Measurements from ENCODE around the gene CSGALNACT2. TPM values are rescaled to one million over a fixed set of nuclear protein-coding genes. Genes with fewer than 3 reads are reported as not detected.

CSGALNACT2 gene
- total RNA-seq, 3 donors from 2014 or later, result 21.6 to 35.5 (median 27.8) TPM

- Histone ChIP-seq H3K27ac (no peak overlapping the region), H3K9me3 (no peaks in the 10 kb centered on the region), H3K27me3 (no peaks in the 10 kb centered on the region), H3K4me1 (no peaks in the 10 kb centered on the region), H3K4me3 (no peak overlapping the region), H3K36me3 (no peaks in the 10 kb centered on the region)
- DNase-seq (ENCODE audit: low spot score in 2 of 2), result no peak
- no peak for TF ChIP-seq POLR2A (IDR thresholded peaks at IDR 0.05)
- intact Hi-C loops (cut with DNase I; ENCODE audit: low total_unique reads), result no loop called here
Observed at GRCh38 chr10:43199088-43199683, 60.9 kb downstream of the CSGALNACT2 start.

GRCh38 chr10:43199684-43200537 is 61.7 kb downstream of the CSGALNACT2 start:
- H3K9me3 ChIP-seq, result no peaks in the 10 kb centered on the region
- no peaks in the 10 kb centered on the region for H3K36me3 ChIP-seq
- H3K4me1 ChIP-seq, result no peaks in the 10 kb centered on the region
- no peaks in the 10 kb centered on the region for H3K27me3 ChIP-seq
- DNase-seq (ENCODE audit: low spot score in 2 of 2), result peak in 1 of 2 donors; percentile 13
- H3K4me3 ChIP-seq, result no peak overlapping the region
- no peak for TF ChIP-seq POLR2A (IDR thresholded peaks at IDR 0.05)
- intact Hi-C loops (cut with DNase I; ENCODE audit: low total_unique reads), result no loop called here
- H3K27ac ChIP-seq, result no peak overlapping the region

DNA sequence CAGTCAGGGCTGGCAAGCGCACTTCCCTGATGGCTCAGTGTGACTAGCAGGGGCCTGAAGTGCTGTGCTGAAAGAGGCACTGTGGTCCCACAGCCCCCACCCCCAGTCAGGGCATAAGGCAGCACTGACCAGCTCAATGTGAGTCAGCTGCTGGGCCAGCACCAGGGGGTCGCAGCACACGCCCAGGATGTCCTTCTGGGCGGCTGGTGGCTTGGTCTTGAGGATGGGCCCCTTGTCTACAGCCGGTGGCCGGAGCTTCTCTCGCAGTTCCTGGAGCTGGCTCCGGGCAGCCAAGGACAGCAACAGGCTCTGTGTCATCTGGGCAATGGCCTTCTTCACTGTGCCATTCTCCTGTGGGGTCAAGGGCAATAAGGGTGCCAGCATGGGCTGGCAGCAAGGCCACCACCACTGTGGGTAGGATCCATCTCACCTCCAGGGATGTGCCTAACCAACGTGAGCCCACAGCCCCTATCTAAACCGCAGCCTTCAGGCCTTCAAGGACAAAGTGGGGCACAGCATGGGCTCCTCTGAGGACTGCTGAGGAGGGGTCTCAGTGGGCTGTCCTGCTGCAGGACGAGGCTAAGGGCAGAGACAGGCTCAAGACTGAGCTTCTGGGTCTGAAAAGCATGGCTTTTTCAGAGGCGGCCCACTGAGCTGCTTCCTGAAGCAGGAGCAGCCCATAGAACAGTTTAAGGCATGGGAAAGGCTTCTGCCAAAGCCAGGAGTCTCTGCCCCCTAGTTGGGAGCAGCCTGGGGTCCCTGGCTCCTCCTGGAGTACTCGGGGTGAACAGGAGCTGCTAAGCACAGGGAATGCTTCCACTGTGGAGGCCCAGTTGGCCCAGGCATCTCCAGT is 62.5 kb downstream of the CSGALNACT2 start:
- intact Hi-C loops (cut with DNase I; ENCODE audit: low total_unique reads), result no loop called here
- Histone ChIP-seq H3K4me1 (no peaks in the 10 kb centered on the region), H3K27me3 (no peaks in the 10 kb centered on the region), H3K9me3 (no peaks in the 10 kb centered on the region), H3K4me3 (no peak overlapping the region), H3K27ac (no peak overlapping the region), H3K36me3 (no peaks in the 10 kb centered on the region)
- TF ChIP-seq POLR2AphosphoS5 (IDR thresholded peaks at IDR 0.05) (no peak), POLR2A (IDR thresholded peaks at IDR 0.05) (no peak)
- TF ChIP-seq, protein P1, sequence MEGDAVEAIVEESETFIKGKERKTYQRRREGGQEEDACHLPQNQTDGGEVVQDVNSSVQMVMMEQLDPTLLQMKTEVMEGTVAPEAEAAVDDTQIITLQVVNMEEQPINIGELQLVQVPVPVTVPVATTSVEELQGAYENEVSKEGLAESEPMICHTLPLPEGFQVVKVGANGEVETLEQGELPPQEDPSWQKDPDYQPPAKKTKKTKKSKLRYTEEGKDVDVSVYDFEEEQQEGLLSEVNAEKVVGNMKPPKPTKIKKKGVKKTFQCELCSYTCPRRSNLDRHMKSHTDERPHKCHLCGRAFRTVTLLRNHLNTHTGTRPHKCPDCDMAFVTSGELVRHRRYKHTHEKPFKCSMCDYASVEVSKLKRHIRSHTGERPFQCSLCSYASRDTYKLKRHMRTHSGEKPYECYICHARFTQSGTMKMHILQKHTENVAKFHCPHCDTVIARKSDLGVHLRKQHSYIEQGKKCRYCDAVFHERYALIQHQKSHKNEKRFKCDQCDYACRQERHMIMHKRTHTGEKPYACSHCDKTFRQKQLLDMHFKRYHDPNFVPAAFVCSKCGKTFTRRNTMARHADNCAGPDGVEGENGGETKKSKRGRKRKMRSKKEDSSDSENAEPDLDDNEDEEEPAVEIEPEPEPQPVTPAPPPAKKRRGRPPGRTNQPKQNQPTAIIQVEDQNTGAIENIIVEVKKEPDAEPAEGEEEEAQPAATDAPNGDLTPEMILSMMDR (IDR thresholded peaks at IDR 0.05), result no peak
- DNase-seq (ENCODE audit: low spot score in 2 of 2), result peak; percentile 13 to 47

- no peaks in the 10 kb centered on the region for H3K36me3 ChIP-seq
- DNase-seq (ENCODE audit: low spot score in 2 of 2), result peak; percentile 16 to 36
- no peak overlapping the region for H3K4me3 ChIP-seq
- H3K27me3 ChIP-seq, result no peaks in the 10 kb centered on the region
- H3K4me1 ChIP-seq, result no peaks in the 10 kb centered on the region
- H3K9me3 ChIP-seq, result no peaks in the 10 kb centered on the region
- H3K27ac ChIP-seq, result no peak overlapping the region
- TF ChIP-seq POLR2AphosphoS5 (IDR thresholded peaks at IDR 0.05) (no peak), POLR2A (IDR thresholded peaks at IDR 0.05) (no peak)
- TF ChIP-seq, protein P1 (IDR thresholded peaks at IDR 0.05), result no peak
- intact Hi-C loops (cut with DNase I; ENCODE audit: low total_unique reads), result no loop called here
Observed at GRCh38 chr10:43201545-43202131, 63.4 kb downstream of the CSGALNACT2 start.

- TF ChIP-seq POLR2AphosphoS5 (IDR thresholded peaks at IDR 0.05) (no peak), POLR2A (IDR thresholded peaks at IDR 0.05) (no peak)
- TF ChIP-seq, protein P1 (IDR thresholded peaks at IDR 0.05), result peak in 2 of 3 donors; percentile 19 to 24
- H3K27me3 ChIP-seq, result no peaks in the 10 kb centered on the region
- H3K4me1 ChIP-seq, result no peaks in the 10 kb centered on the region
- peak overlapping the region; percentile 40 to 67 (median 41) for H3K4me3 ChIP-seq
- no peaks in the 10 kb centered on the region for H3K36me3 ChIP-seq
- intact Hi-C loops (cut with DNase I; ENCODE audit: low total_unique reads), result no loop called here
- peak; percentile 16 to 50 for DNase-seq (ENCODE audit: low spot score in 2 of 2)
- H3K9me3 ChIP-seq, result no peaks in the 10 kb centered on the region
- H3K27ac ChIP-seq, result no peak overlapping the region
Observed at GRCh38 chr10:43202224-43202656, 64.0 kb downstream of the CSGALNACT2 start.
